K562 (cell line): ENCODE data around the gene NFYC. TPM values are rescaled to one million over a fixed set of nuclear protein-coding genes. Genes with fewer than 3 reads are reported as not detected.

Source experiments
- CSDE1 ChIP-seq, 2 experiments: fragments of 450-650 bp; IDR thresholded peaks; 2 replicates each; pipeline ENCODE4 v1.6.1; 2016; ENCODE audit warnings: mild to moderate bottlenecking in 1 of 2
- DIDO1 ChIP-seq: fragments of 450-650 bp; IDR thresholded peaks from 2 replicates; pipeline ENCODE4 v1.6.1; 2016; ENCODE audit warnings: low read depth, missing biosample characterization, missing genetic modification characterization
- E2F6 ChIP-seq, 2 experiments: IDR thresholded peaks; 2 replicates each; pipeline ENCODE4 v1.6.1; 2011; ENCODE audit warnings: borderline replicate concordance in 1 of 2, control low read depth in 1 of 2, low read depth in 1 of 2, low read length in 1 of 2, mild to moderate bottlenecking in 1 of 2, mixed read lengths in 1 of 2, moderate library complexity in 1 of 2; ENCODE audit not compliant: insufficient read depth in 1 of 2, insufficient read length in 1 of 2, poor library complexity in 1 of 2, severe bottlenecking in 1 of 2; ENCODE audit errors: extremely low read depth in 1 of 2
- HSF4 ChIP-seq: fragments of 250-450 bp; sonication (Bioruptor Pico); IDR thresholded peaks from 2 replicates; pipeline ENCODE4 v2.1.2; 2022; ENCODE audit warnings: mild to moderate bottlenecking, moderate library complexity, borderline replicate concordance
- JUND ChIP-seq, 2 experiments: IDR thresholded peaks; 2 replicates in 1 of 2; 3 replicates in 1 of 2; pipeline ENCODE4 v1.6.1; 2011; ENCODE audit warnings: borderline replicate concordance in 2 of 2, low read depth in 2 of 2, low read length in 2 of 2, improper control_type of control experiment in 1 of 2, missing biosample characterization in 1 of 2, missing genetic modification characterization in 1 of 2, missing genetic modification reagents in 1 of 2
- MCM7 ChIP-seq, 2 experiments: fragments of 450-650 bp; IDR thresholded peaks; 2 replicates each; pipeline ENCODE4 v1.6.1; 2016 to 2018
- MTA2 ChIP-seq: fragments of 450-650 bp; IDR thresholded peaks from 2 replicates; pipeline ENCODE4 v1.6.1; 2016; ENCODE audit warnings: low read depth
- NR2C2 ChIP-seq, 2 experiments: fragments of 200-800 bp in 1 of 2; sonication (Bioruptor generic) in 1 of 2; sonication (generic) in 1 of 2; formaldehyde crosslinking in 1 of 2; IDR thresholded peaks; 2 replicates each; pipeline versions ENCODE4 v1.6.1 to v1.8.0; 2016 to 2022; ENCODE audit warnings: mild to moderate bottlenecking in 1 of 2, missing compliant biosample characterization in 1 of 2, missing genetic modification characterization in 1 of 2, missing genetic modification reagents in 1 of 2
- PHF21A ChIP-seq: fragments of 450-650 bp; IDR thresholded peaks from 2 replicates; pipeline ENCODE4 v1.6.1; 2017; ENCODE audit warnings: low read depth, borderline replicate concordance
- PML ChIP-seq: IDR thresholded peaks from 2 replicates; pipeline ENCODE4 v1.6.1; 2012; ENCODE audit warnings: low read length, inconsistent platforms
- PRPF4 ChIP-seq: fragments of 200-400 bp; formaldehyde crosslinking; IDR thresholded peaks from one replicate; pipeline ENCODE4 v1.6.1; 2017; ENCODE audit warnings: low read length, low read depth, mild to moderate bottlenecking; ENCODE audit not compliant: insufficient read depth, poor library complexity, severe bottlenecking
- SMAD2 ChIP-seq: fragments of 150-350 bp; IDR thresholded peaks from 2 replicates; pipeline ENCODE4 v1.6.1; 2014; ENCODE audit warnings: low read depth, mild to moderate bottlenecking, low read length
- SNAPC5 ChIP-seq: fragments of 250-450 bp; sonication (Bioruptor Pico); IDR thresholded peaks from 2 replicates; pipeline ENCODE4 v1.8.0; 2021; ENCODE audit warnings: moderate library complexity, mild to moderate bottlenecking, inconsistent platforms
- TAF9B ChIP-seq: fragments of 450-650 bp; IDR thresholded peaks from 2 replicates; pipeline ENCODE4 v1.6.1; 2018; ENCODE audit warnings: mild to moderate bottlenecking; ENCODE audit not compliant: partially characterized antibody
- TCF3 ChIP-seq: sonication (generic); formaldehyde crosslinking; IDR thresholded peaks from 2 replicates; pipeline ENCODE4 v1.4.0; 2020; ENCODE audit warnings: mild to moderate bottlenecking, missing genetic modification reagents
- ZFP1 ChIP-seq: fragments of 450-650 bp; formaldehyde crosslinking; IDR thresholded peaks from 2 replicates; pipeline ENCODE4 v1.4.0; 2020; ENCODE audit warnings: mild to moderate bottlenecking, mixed read lengths
- ZNF133 ChIP-seq: fragments of 250-450 bp; sonication (Bioruptor Pico); IDR thresholded peaks from 2 replicates; pipeline ENCODE4 v1.4.0; 2020; ENCODE audit warnings: mild to moderate bottlenecking
- ZNF586 ChIP-seq: fragments of 450-650 bp; formaldehyde crosslinking; conservative IDR thresholded peaks from 2 replicates; pipeline ENCODE4 v1.4.0; 2020; ENCODE audit warnings: mild to moderate bottlenecking, moderate library complexity
- ZNF639 ChIP-seq, 2 experiments: fragments of 200-800 bp in 1 of 2; sonication (Bioruptor generic) in 1 of 2; sonication (generic) in 1 of 2; formaldehyde crosslinking in 1 of 2; IDR thresholded peaks in 1 of 2; conservative IDR thresholded peaks in 1 of 2; 2 replicates each; pipeline versions ENCODE4 v1.5.0 to v1.6.1; 2016 to 2020; ENCODE audit warnings: missing compliant biosample characterization in 1 of 2, missing genetic modification characterization in 1 of 2, missing genetic modification reagents in 1 of 2
- ZNF740 ChIP-seq, 3 experiments: fragments of 200-800 bp in 1 of 3; sonication (Bioruptor generic) in 1 of 3; sonication (generic) in 1 of 3; formaldehyde crosslinking in 1 of 3; IDR thresholded peaks; 2 replicates each; pipeline versions ENCODE4 v1.6.1 to v1.8.0; 2016 to 2022; ENCODE audit warnings: mild to moderate bottlenecking in 2 of 3, missing compliant biosample characterization in 2 of 3, missing genetic modification characterization in 2 of 3, missing genetic modification reagents in 1 of 3
- polyA plus RNA-seq, 8 experiments: library from polyadenylated mRNA; depleted of rRNA in 4 of 8; stranded (reverse) in 5 of 8; unstranded in 3 of 8; fragments of >200 nt; fragmentation: Nextera tagmentation in 2 of 8; fragmentation: Illumina TruSeq in 1 of 8; extraction: Ambion mirVana in 2 of 8; extraction: Trizol in 1 of 8; gene quantifications; 2 replicates each; pipeline versions ENCODE4 v1.2.1 to v1.2.3, GENCODE V29; 2011 to 2014; ENCODE audit warnings: inconsistent platforms in 1 of 8, missing spikeins in 1 of 8
- total RNA-seq, 7 experiments: library from RNA; depleted of rRNA in 6 of 7; stranded (reverse); fragments of >200 nt in 6 of 7; fragmentation: Illumina TruSeq in 2 of 7; extraction: Trizol in 2 of 7; gene quantifications; 2 replicates each; pipeline versions ENCODE4 v1.2.1 to v1.2.3, GENCODE V29; 2011 to 2021; ENCODE audit warnings: low replicate concordance in 1 of 7

Gene NFYC
- total and polyA plus RNA-seq, 9 of the 15 experiments (the other 6 are each of a cell fraction or from before 2014, with no cell fraction given): 4.8 to 59.8 (median 41.1) TPM

GRCh38 chr1:40645118-40645680 is 46.3 kb upstream of the NFYC start (continued):
- TF ChIP-seq ZNF639 (CRISPR knock-in tag; conservative IDR thresholded peaks at IDR 0.05 in 1 of 2, IDR thresholded peaks at IDR 0.05 in 1 of 2) (no peak), SMAD2 (no peak), TCF3 (CRISPR knock-in tag) (no peak), PHF21A (no peak), MCM7 (IDR thresholded peaks at IDR 0.05) (no peak), NR2C2 (CRISPR knock-in tag; IDR thresholded peaks at IDR 0.05) (no peak), NR2C2 (tag; IDR thresholded peaks at IDR 0.05) (no peak), SNAPC5 (CRISPR knock-in tag) (no peak), HSF4 (CRISPR knock-in tag) (no peak), TAF9B (no peak), ZNF740 (CRISPR knock-in tag; IDR thresholded peaks at IDR 0.05) (no peak), ZNF740 (tag; IDR thresholded peaks at IDR 0.05) (no peak), JUND (IDR thresholded peaks at IDR 0.05; ENCODE audit: borderline replicate concordance, low read depth, low read length) (peak; percentile 9; the same call in 1 of the 2 replicates), JUND (tag; IDR thresholded peaks at IDR 0.05; ENCODE audit: borderline replicate concordance, low read depth, low read length) (no peak), PML (no peak), CSDE1 (IDR thresholded peaks at IDR 0.05) (no peak), E2F6 (IDR thresholded peaks at IDR 0.05; ENCODE audit: borderline replicate concordance in 1 of 2, extremely low read depth in 1 of 2, insufficient read depth in 1 of 2, insufficient read length in 1 of 2, low read depth in 1 of 2, low read length in 1 of 2, poor library complexity in 1 of 2, severe bottlenecking in 1 of 2) (no peak), DIDO1 (no peak), ZNF586 (CRISPR knock-in tag) (no peak), ZFP1 (CRISPR knock-in tag) (no peak), PRPF4 (no peak), ZNF133 (CRISPR knock-in tag) (no peak), MTA2 (no peak)
